AG10803 (cell line): ENCODE results near the gene ROBO1.
A peak's percentile ranks its signal among the peaks of the same experiment; 100 is the strongest.

ENCODE experiments used
- DNase-seq: peaks from one replicate; pipeline ENCODE4 v3.0.0; 2010; ENCODE audit warnings: low read depth
- H3K4me3 ChIP-seq: 2 replicates; pipeline ENCODE4 v1.5.1; 2011; ENCODE audit warnings: mild to moderate bottlenecking, low read length, control low read depth
- CTCF ChIP-seq: conservative IDR thresholded peaks from 2 replicates; pipeline ENCODE4 v1.5.1; 2011; ENCODE audit warnings: mild to moderate bottlenecking, low read length, control low read depth, inconsistent platforms

Gene ROBO1

GRCh38 chr3:79258479-79258878 is 509.3 kb downstream of the ROBO1 start:
- peak; percentile 59 for DNase-seq
- no peak overlapping the region for H3K4me3 ChIP-seq
- no peak for TF ChIP-seq CTCF

DNA sequence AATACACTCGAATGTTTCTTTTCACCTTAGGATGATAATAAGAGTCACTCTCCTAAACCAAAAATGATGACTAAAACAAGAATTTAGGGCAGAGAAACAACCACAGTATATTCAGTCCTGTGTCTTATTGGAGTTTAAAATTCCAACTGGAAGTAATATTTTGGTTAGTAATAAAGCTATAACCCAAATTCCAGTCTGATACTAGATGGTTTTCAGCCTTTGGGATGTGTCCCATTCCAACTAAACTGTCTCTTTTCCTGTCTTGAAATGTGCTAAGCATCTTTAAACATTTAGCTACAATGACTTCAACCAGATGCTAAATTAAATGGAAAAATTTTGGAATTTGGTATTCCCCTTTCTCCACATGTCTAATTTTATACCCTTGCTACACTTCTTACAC is 510.0 kb downstream of the ROBO1 start:
- H3K4me3 ChIP-seq: no peak overlapping the region
- DNase-seq: peak; percentile 74
- TF ChIP-seq CTCF: no peak

- no peak for TF ChIP-seq CTCF
- DNase-seq: peak; percentile 15
- no peak overlapping the region for H3K4me3 ChIP-seq
Observed at GRCh38 chr3:79255702-79256101, 512.1 kb downstream of the ROBO1 start.

DNA sequence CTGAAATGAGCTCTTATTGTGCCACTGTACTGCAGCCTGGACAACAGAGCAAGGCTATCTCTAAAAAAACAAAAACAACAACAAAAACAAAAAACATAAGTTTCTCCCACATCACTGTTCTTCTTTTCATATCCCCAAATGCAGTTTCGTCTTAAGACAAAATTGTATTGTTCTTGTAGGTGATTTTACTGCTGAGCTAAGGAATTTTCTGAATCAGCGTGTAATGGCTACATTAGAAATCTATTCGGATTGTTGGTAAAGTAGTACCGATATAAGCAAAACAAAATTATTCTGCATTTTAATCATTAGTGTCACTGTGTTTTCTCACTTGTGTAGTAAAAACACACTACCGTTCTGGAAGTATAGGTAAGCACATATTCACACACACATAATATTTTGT is 512.5 kb downstream of the ROBO1 start:
- DNase-seq: no peak
- H3K4me3 ChIP-seq: no peak overlapping the region
- no peak for TF ChIP-seq CTCF

DNA sequence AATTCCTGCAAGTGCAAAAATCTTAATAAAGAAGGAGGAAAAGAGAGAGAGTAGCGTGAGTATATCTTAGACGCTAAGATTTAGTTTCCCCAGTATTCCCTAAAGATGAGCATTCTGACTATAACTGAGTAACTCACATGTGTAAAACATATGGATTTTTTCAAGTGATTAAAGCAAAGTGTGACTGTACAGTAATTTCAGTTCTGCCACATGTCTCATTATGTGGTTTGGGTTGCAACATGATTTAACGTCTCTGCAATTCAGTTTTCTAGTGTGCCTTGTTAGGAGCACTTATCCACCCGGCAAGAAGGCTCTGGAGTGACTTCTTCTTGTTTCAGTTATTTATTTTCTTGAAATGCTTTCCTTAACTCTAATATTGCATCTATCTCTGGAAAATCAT is 514.1 kb downstream of the ROBO1 start:
- DNase-seq: peak; percentile 71
- no peak overlapping the region for H3K4me3 ChIP-seq
- TF ChIP-seq CTCF: no peak

- no peak for DNase-seq
- no peak overlapping the region for H3K4me3 ChIP-seq
- no peak for TF ChIP-seq CTCF
Observed at GRCh38 chr3:79253271-79253670, 514.5 kb downstream of the ROBO1 start.

- H3K4me3 ChIP-seq: no peak overlapping the region
- DNase-seq: no peak
- no peak for TF ChIP-seq CTCF
Observed at GRCh38 chr3:79250746-79251145, 517.1 kb downstream of the ROBO1 start.
